HG02885 (cell line): ENCODE results near the gene LONRF3.
A peak's percentile ranks its signal among the peaks of the same experiment; 100 is the strongest.
"Not testable (repeated sequence)": the region's sequence is repeated elsewhere in the genome, so short reads cannot be mapped to it uniquely, and the experiment has no call there.

Source experiments
- ATAC-seq: cut with Tn5 transposase; IDR thresholded peaks from one replicate; pipeline ENCODE4 v1.9.1; 2021; ENCODE audit warnings: mild to moderate bottlenecking; ENCODE audit not compliant: unreplicated experiment, poor library complexity

Gene LONRF3

GRCh38 chrX:118980761-118981160, 6.3 kb downstream of the LONRF3 start:
- no peak for ATAC-seq

GRCh38 chrX:118983513-118983912, 9.1 kb downstream of the LONRF3 start:
- ATAC-seq = no peak

GRCh38 chrX:118988911-118989310, 14.5 kb downstream of the LONRF3 start:
- ATAC-seq = no peak

GRCh38 chrX:118989886-118990285, 15.5 kb downstream of the LONRF3 start:
- ATAC-seq = no peak

- ATAC-seq = no peak
Observed at GRCh38 chrX:118990512-118991227, 16.3 kb downstream of the LONRF3 start.

- ATAC-seq = not testable (repeated sequence)
Observed at GRCh38 chrX:118992441-118993121, 18.2 kb downstream of the LONRF3 start.

- ATAC-seq = no peak
Observed at GRCh38 chrX:119003462-119003861, 29.0 kb downstream of the LONRF3 start.

GRCh38 chrX:119004920-119005524, 30.6 kb downstream of the LONRF3 start:
- peak; percentile 91 for ATAC-seq

GRCh38 chrX:119007189-119007770, 32.9 kb downstream of the LONRF3 start:
- no peak for ATAC-seq

GRCh38 chrX:119008110-119008744, 33.8 kb downstream of the LONRF3 start:
- peak; percentile 68 for ATAC-seq

GRCh38 chrX:119009071-119009470, 34.7 kb downstream of the LONRF3 start:
- ATAC-seq = no peak

- ATAC-seq = no peak
Observed at GRCh38 chrX:119010491-119010890, 36.1 kb downstream of the LONRF3 start.

GRCh38 chrX:119013164-119013563, 38.7 kb downstream of the LONRF3 start:
- no peak for ATAC-seq

GRCh38 chrX:119015407-119016237, 41.2 kb downstream of the LONRF3 start:
- peak; percentile 95 for ATAC-seq

GRCh38 chrX:119017077-119017476, 42.7 kb downstream of the LONRF3 start:
- no peak for ATAC-seq

GRCh38 chrX:119025900-119026299, 51.5 kb downstream of the LONRF3 start:
- no peak for ATAC-seq

- not testable (repeated sequence) for ATAC-seq
Observed at GRCh38 chrX:119026344-119026743, 51.9 kb downstream of the LONRF3 start.

- ATAC-seq = not testable (repeated sequence)
Observed at GRCh38 chrX:119027960-119028732, 53.7 kb downstream of the LONRF3 start.

GRCh38 chrX:119028733-119029330, 54.4 kb downstream of the LONRF3 start:
- ATAC-seq = no peak
